DMS 273 (cell line): ENCODE results near the gene PROK2.

Experiments
- DNase-seq: peaks from one replicate; lab custom pipeline; 2025; ENCODE audit not compliant: unreplicated experiment; lab: John Stamatoyannopoulos, UW

The PROK2 gene

GRCh38 chr3:71751602-71752001 is 33.3 kb downstream of the PROK2 start:
- no peak for DNase-seq

- no peak for DNase-seq
These were observed 40.2 kb downstream of the PROK2 start for GRCh38 chr3:71744738-71745137.

GRCh38 chr3:71742621-71743020 is 42.3 kb downstream of the PROK2 start:
- DNase-seq: no peak

- DNase-seq: no peak
These were observed 50.1 kb downstream of the PROK2 start for GRCh38 chr3:71734881-71735280.

- DNase-seq: no peak
These were observed 51.6 kb downstream of the PROK2 start for GRCh38 chr3:71733319-71733718.

GRCh38 chr3:71732637-71733036 is 52.3 kb downstream of the PROK2 start:
- no peak for DNase-seq

GRCh38 chr3:71728632-71729342 is 56.2 kb downstream of the PROK2 start:
- peak; percentile 83 for DNase-seq

- no peak for DNase-seq
These were observed 58.8 kb downstream of the PROK2 start for GRCh38 chr3:71726146-71726545.

GRCh38 chr3:71725271-71725991 is 59.5 kb downstream of the PROK2 start, which contains the start of gene EIF4E3:
TSS of gene EIF4E3 (minus strand) at chr3:71725402. CDS start at chr3:71725367, 35 bp downstream.
- peak; percentile 81 for DNase-seq

GRCh38 chr3:71724584-71725270 is 60.2 kb downstream of the PROK2 start:
- DNase-seq: peak; percentile 55

- no peak for DNase-seq
These were observed 60.8 kb downstream of the PROK2 start for GRCh38 chr3:71724171-71724453.

- no peak for DNase-seq
These were observed 61.3 kb downstream of the PROK2 start for GRCh38 chr3:71723452-71724170.

- DNase-seq: no peak
These were observed 62.3 kb downstream of the PROK2 start for GRCh38 chr3:71722693-71723092.
